Left lung (tissue), 10 donors: ENCODE results near the gene TMEM203. TPM values are rescaled to one million over a fixed set of nuclear protein-coding genes. Genes with fewer than 3 reads are reported as not detected.

Source experiments
- ATAC-seq: fragments of 200-7000 bp; cut with Tn5 transposase; one replicate; pipeline ENCODE4 v1.9.1; 2020; ENCODE audit warnings: moderate library complexity
- DNase-seq, 4 donors: peaks; one replicate each; pipeline ENCODE4 v3.0.0-alpha.2; 2013 to 2020
- H3K27ac ChIP-seq, 2 donors: fragments of 200-600 bp; sonication (generic) in 1 of 2; one replicate each; pipeline versions ENCODE4 v1.5.0 to v1.8.0; 2020 to 2021
- H3K27me3 ChIP-seq, 2 donors: fragments of 200-600 bp; sonication (generic) in 1 of 2; one replicate each; pipeline versions ENCODE4 v1.5.0 to v1.8.0; 2020 to 2021
- H3K36me3 ChIP-seq, 2 donors: fragments of 200-600 bp; sonication (generic) in 1 of 2; one replicate each; pipeline versions ENCODE4 v1.5.0 to v1.8.0; 2020 to 2021
- H3K4me1 ChIP-seq, 2 donors: fragments of 200-600 bp; one replicate each; pipeline ENCODE4 v1.8.0; 2021
- H3K4me3 ChIP-seq, 2 donors: fragments of 200-600 bp; sonication (generic) in 1 of 2; one replicate each; pipeline versions ENCODE4 v1.5.0 to v1.8.0; 2020 to 2021; ENCODE audit warnings: mild to moderate bottlenecking in 1 of 2
- H3K9me3 ChIP-seq, 2 donors: fragments of 200-600 bp; sonication (generic) in 1 of 2; one replicate each; pipeline versions ENCODE4 v1.5.0 to v1.8.0; 2020 to 2021
- CTCF ChIP-seq, 2 donors: fragments of 200-600 bp; sonication (generic) in 1 of 2; IDR thresholded peaks; one replicate each; pipeline versions ENCODE4 v1.5.0 to v1.8.0; 2021; ENCODE audit warnings: antibody characterized with exemption in 2 of 2
- intact Hi-C, 2 donors: fragments of 100-400 bp; cut with DNase I; formaldehyde crosslinking; loops; one replicate each; pipeline versions ENCODE4 v1.11.2 to v1.14.2; 2022
- polyA plus RNA-seq, 6 donors: library from polyadenylated mRNA; unstranded; fragments of 120-200 nt; gene quantifications; one replicate each; pipeline ENCODE4 v1.2.1, GENCODE V29; 2013; ENCODE audit not compliant: insufficient read length in 6 of 6
- total RNA-seq, 2 donors: library from RNA; stranded (reverse); fragmentation: NEBNext Ultra II Directional; extraction: Animal tissue kit (Norgen Biotek cat#: 25700); gene quantifications; one replicate each; pipeline ENCODE4 v1.2.1, GENCODE V29; 2021
- donor health status: DM: no; HTN: yes; CAD: no.
- donor health status: DM: no; HTN: no; CAD: no.

The TMEM203 gene
- total and polyA plus RNA-seq, 8 donors = 30.4 to 37.8 (median 31.8) TPM

- no peak for TF ChIP-seq CTCF (IDR thresholded peaks at IDR 0.05)
These were observed 44.5 kb downstream of the TMEM203 start for GRCh38 chr9:137160716-137161557.

GRCh38 chr9:137160054-137160425, 45.4 kb downstream of the TMEM203 start:
- Histone ChIP-seq H3K27ac (no peak overlapping the region), H3K4me3 (no peak overlapping the region), H3K27me3 (peaks cover 68 to 100% of the 10 kb centered on the region in 2 donors), H3K9me3 (no peaks in the 10 kb centered on the region), H3K36me3 (no peaks in the 10 kb centered on the region), H3K4me1 (peaks cover 6 to 26% of the 10 kb centered on the region in 2 donors)
- no peak for TF ChIP-seq CTCF (IDR thresholded peaks at IDR 0.05)
- ATAC-seq (no peak), DNase-seq (no peak)
- intact Hi-C loops = no loop called here

More at GRCh38 chr9:137160716-137161557, 44.5 kb downstream of the TMEM203 start:
- Histone ChIP-seq H3K9me3 (no peaks in the 10 kb centered on the region), H3K4me1 (peaks cover 6 to 26% of the 10 kb centered on the region in 2 donors), H3K36me3 (no peaks in the 10 kb centered on the region), H3K27me3 (peaks cover 75 to 100% of the 10 kb centered on the region in 2 donors), H3K27ac (no peak overlapping the region), H3K4me3 (no peak overlapping the region)
- ATAC-seq = no peak
- DNase-seq = no peak
- intact Hi-C loops = no loop called here

- Histone ChIP-seq H3K36me3 (no peaks in the 10 kb centered on the region), H3K27ac (no peak overlapping the region), H3K4me3 (no peak overlapping the region), H3K4me1 (peaks cover 6 to 26% of the 10 kb centered on the region in 2 donors), H3K27me3 (peaks cover 61 to 100% of the 10 kb centered on the region in 2 donors), H3K9me3 (no peaks in the 10 kb centered on the region)
- intact Hi-C loops = no loop called here
- TF ChIP-seq CTCF (IDR thresholded peaks at IDR 0.05) = no peak
- DNase-seq (no peak), ATAC-seq (no peak)
These were observed 46.1 kb downstream of the TMEM203 start for GRCh38 chr9:137159105-137160053.

DNA sequence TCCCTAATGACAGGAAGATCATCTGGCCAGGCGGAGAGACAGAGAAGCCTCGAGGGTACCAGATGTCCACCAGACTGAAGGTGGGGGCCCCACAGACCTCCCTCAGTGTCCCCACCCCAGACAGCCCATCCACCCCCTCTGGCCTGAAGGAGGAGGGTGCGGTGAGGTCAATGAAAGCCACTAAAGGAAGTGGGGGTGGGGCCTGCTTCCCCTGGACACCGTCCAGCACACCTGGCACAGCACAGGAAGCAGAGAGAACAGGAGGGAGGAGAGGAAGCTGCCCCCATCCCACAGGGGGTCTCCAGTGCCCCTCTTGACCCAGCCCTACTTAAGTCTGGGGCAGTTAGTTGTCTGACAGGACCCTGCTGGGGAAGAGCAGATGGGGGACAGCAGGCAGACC, 46.8 kb downstream of the TMEM203 start:
- ATAC-seq = no peak
- H3K36me3 ChIP-seq = no peaks in the 10 kb centered on the region
- peaks cover 6 to 26% of the 10 kb centered on the region in 2 donors for H3K4me1 ChIP-seq
- no peak overlapping the region for H3K27ac ChIP-seq
- H3K9me3 ChIP-seq = no peaks in the 10 kb centered on the region
- no peak overlapping the region for H3K4me3 ChIP-seq
- no peak for TF ChIP-seq CTCF (IDR thresholded peaks at IDR 0.05)
- peaks cover 54 to 94% of the 10 kb centered on the region in 2 donors for H3K27me3 ChIP-seq
- DNase-seq = no peak
- intact Hi-C loops = no loop called here
